Endodermal cell (in vitro differentiated cells): ENCODE data around the gene GPBP1. TPM values are rescaled to one million over a fixed set of nuclear protein-coding genes. Genes with fewer than 3 reads are reported as not detected.

Experiments
- DNase-seq: peaks from one replicate; pipeline ENCODE4 v3.0.0-alpha.2; 2017
- H3K27ac ChIP-seq: 2 replicates; pipeline ENCODE4 v1.5.1; 2013; ENCODE audit warnings: mild to moderate bottlenecking, low read depth, low read length, moderate library complexity
- H3K27me3 ChIP-seq: 2 replicates; pipeline ENCODE4 v1.6.1; 2013; ENCODE audit warnings: mild to moderate bottlenecking, low read length, moderate library complexity; ENCODE audit not compliant: insufficient read depth, control insufficient read depth, poor library complexity, severe bottlenecking
- H3K36me3 ChIP-seq: 2 replicates; pipeline ENCODE4 v1.7.0; 2013; ENCODE audit warnings: mild to moderate bottlenecking, low read length, moderate library complexity; ENCODE audit not compliant: control insufficient read depth, insufficient read depth
- H3K4me1 ChIP-seq: one replicate; pipeline ENCODE4 v1.7.0; 2013; ENCODE audit warnings: low read length; ENCODE audit not compliant: control insufficient read depth, insufficient read depth
- H3K4me3 ChIP-seq: 2 replicates; pipeline ENCODE4 v1.5.1; 2013; ENCODE audit warnings: mild to moderate bottlenecking, low read length, moderate library complexity
- H3K9ac ChIP-seq: 2 replicates; pipeline ENCODE4 v1.6.1; 2013; ENCODE audit warnings: mild to moderate bottlenecking, low read length, moderate library complexity; ENCODE audit not compliant: poor library complexity, severe bottlenecking; ENCODE audit errors: extremely low read depth
- H3K9me3 ChIP-seq: 2 replicates; pipeline ENCODE4 v1.6.1; 2013; ENCODE audit warnings: mild to moderate bottlenecking, low read length, moderate library complexity; ENCODE audit not compliant: control insufficient read depth
- H3K27ac Mint-ChIP-seq: 2 replicates; pipeline ENCODE4 v1.8.0; 2020; ENCODE audit warnings: mixed read lengths
- H3K27me3 Mint-ChIP-seq: 2 replicates; pipeline ENCODE4 v1.8.0; 2021; ENCODE audit warnings: mild to moderate bottlenecking, mixed read lengths; ENCODE audit not compliant: insufficient read depth
- H3K36me3 Mint-ChIP-seq: 2 replicates; pipeline ENCODE4 v1.8.0; 2020; ENCODE audit warnings: low read depth, mixed read lengths
- H3K4me1 Mint-ChIP-seq: 2 replicates; pipeline ENCODE4 v1.8.0; 2020; ENCODE audit warnings: mixed read lengths
- H3K4me3 Mint-ChIP-seq: 2 replicates; pipeline ENCODE4 v1.8.0; 2020; ENCODE audit warnings: mild to moderate bottlenecking, moderate library complexity, mixed read lengths
- H3K9me3 Mint-ChIP-seq: 2 replicates; pipeline ENCODE4 v1.8.0; 2020; ENCODE audit warnings: mild to moderate bottlenecking, mixed read lengths
- WGBS, 2 experiments: methylation state at CpG; one replicate each; pipeline versions ENCODE4 v1.1.5 to v1.1.7; 2013; ENCODE audit warnings: missing lambda C conversion rate in 2 of 2, mixed read lengths in 1 of 2; ENCODE audit not compliant: insufficient coverage in 1 of 2, insufficient read length in 1 of 2; 5-methylcytosine and 5-hydroxymethylcytosine counted together
- total RNA-seq, 2 donors: library from RNA; stranded (reverse); fragmentation: NEBNext Ultra II Directional in 1 of 2; extraction: Animal tissue kit (Norgen Biotek cat#: 25700) in 1 of 2; gene quantifications; 2 replicates in 1 of 2; 3 replicates in 1 of 2; pipeline ENCODE4 v1.2.1, GENCODE V29; 2021
- TF ChIP-seq, protein P1 (sequence below): fragments of 200-600 bp; sonication (generic); conservative IDR thresholded peaks from 2 replicates; pipeline ENCODE4 v1.5.0; 2021; ENCODE audit warnings: antibody characterized with exemption, mild to moderate bottlenecking

Gene GPBP1
- total RNA-seq, 2 donors from 2014 or later, result 109 to 124 TPM

DNA sequence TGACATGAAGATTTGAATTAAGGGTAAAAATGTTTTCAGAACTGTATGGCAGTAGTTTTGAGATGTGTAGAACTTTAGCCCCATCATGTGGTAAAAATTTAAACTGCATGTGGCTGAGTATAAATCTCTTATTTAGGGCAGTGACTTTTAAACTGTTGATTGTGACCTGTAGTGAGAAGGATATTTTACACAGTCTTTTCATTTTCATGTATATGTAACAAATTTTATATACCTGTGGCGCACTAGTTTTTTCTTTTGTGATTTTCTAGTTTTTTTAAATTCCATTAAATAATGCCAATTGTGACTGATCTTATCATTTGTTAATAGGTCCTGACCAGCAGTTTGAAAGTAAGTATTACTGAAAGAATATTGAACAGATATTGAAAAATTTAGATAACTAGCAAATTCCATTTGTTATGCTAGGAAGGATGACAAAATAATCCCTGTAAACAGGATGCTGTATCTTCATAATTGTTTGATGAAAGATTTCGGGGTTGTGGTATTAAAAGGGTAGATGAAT, 47.2 kb downstream of the GPBP1 start:
- H3K27me3 ChIP-seq, result no peaks in the 10 kb centered on the region
- no peaks in the 10 kb centered on the region for H3K4me1 Mint-ChIP-seq
- TF ChIP-seq, protein P1, sequence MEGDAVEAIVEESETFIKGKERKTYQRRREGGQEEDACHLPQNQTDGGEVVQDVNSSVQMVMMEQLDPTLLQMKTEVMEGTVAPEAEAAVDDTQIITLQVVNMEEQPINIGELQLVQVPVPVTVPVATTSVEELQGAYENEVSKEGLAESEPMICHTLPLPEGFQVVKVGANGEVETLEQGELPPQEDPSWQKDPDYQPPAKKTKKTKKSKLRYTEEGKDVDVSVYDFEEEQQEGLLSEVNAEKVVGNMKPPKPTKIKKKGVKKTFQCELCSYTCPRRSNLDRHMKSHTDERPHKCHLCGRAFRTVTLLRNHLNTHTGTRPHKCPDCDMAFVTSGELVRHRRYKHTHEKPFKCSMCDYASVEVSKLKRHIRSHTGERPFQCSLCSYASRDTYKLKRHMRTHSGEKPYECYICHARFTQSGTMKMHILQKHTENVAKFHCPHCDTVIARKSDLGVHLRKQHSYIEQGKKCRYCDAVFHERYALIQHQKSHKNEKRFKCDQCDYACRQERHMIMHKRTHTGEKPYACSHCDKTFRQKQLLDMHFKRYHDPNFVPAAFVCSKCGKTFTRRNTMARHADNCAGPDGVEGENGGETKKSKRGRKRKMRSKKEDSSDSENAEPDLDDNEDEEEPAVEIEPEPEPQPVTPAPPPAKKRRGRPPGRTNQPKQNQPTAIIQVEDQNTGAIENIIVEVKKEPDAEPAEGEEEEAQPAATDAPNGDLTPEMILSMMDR, result peak; percentile 96
- H3K9me3 ChIP-seq, result no peaks in the 10 kb centered on the region
- H3K36me3 Mint-ChIP-seq, result peaks cover 40% of the 10 kb centered on the region
- no peak overlapping the region for H3K27ac ChIP-seq
- H3K27ac Mint-ChIP-seq, result no peak overlapping the region
- no peak for DNase-seq
- H3K4me1 ChIP-seq, result no peaks in the 10 kb centered on the region
- H3K9ac ChIP-seq, result no peak overlapping the region
- no peak overlapping the region for H3K4me3 ChIP-seq
- no peaks in the 10 kb centered on the region for H3K27me3 Mint-ChIP-seq
- peaks cover 64% of the 10 kb centered on the region for H3K36me3 ChIP-seq
- H3K4me3 Mint-ChIP-seq, result no peak overlapping the region
- 95% methylated on average over 2 of the region's 2 CpGs; no CpG with 5 or more reads in 1 of the 2 experiments for WGBS, 2 experiments
- H3K9me3 Mint-ChIP-seq, result no peaks in the 10 kb centered on the region

DNA sequence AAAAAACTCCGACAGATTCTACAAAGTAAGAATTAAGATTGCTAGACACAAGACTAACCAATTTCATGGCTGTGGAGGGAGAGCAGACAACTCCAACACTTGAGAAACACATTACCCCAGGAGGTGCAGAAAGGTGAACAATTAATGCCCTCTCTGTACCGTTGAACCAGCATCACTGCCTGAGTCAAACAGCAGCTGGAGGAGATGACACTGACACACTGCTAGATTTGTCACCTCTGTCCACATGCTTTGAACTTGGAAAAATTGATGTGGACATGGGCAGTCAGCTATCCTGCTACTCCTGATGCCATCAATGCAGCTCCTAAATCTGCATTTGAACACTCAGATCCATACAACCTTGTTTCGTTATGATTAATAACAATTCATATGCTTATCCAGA, 51.7 kb downstream of the GPBP1 start:
- H3K36me3 Mint-ChIP-seq, result peaks cover 39% of the 10 kb centered on the region
- Histone ChIP-seq H3K27ac (no peak overlapping the region), H3K4me3 (no peak overlapping the region), H3K9ac (no peak overlapping the region), H3K9me3 (peaks cover 12% of the 10 kb centered on the region), H3K4me1 (no peaks in the 10 kb centered on the region), H3K27me3 (no peaks in the 10 kb centered on the region), H3K36me3 (peaks cover 60% of the 10 kb centered on the region)
- H3K9me3 Mint-ChIP-seq, result no peaks in the 10 kb centered on the region
- no peak overlapping the region for H3K4me3 Mint-ChIP-seq
- H3K27ac Mint-ChIP-seq, result no peak overlapping the region
- no peaks in the 10 kb centered on the region for H3K27me3 Mint-ChIP-seq
- TF ChIP-seq, protein P1, result no peak
- no peak for DNase-seq
- no peaks in the 10 kb centered on the region for H3K4me1 Mint-ChIP-seq
- WGBS, 2 experiments, result 97 to 100% methylated on average over 2 to 3 of the region's 3 CpGs

DNA sequence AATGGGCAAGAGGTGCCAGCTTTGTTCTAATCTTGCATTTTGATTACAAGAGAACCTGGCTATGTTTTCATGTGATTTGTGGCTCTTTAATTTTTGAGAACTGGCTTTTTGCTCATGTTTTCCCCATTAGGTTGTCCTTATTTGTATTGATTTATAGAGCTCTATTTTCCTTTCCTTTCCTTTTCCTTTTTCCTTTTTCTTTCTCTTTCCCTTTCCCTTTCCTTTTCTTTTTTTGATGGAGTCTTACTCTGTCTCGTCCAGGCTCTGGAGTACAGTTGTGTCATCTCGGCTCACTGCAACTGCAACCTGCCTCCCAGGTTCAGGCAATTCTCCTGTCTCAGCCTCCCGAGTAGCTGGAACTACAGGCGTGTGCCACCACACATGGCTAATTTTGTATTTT, 55.5 kb downstream of the GPBP1 start:
- H3K4me1 ChIP-seq, result no peaks in the 10 kb centered on the region
- peaks cover 70% of the 10 kb centered on the region for H3K36me3 ChIP-seq
- Mint-ChIP-seq H3K27me3 (no peaks in the 10 kb centered on the region), H3K36me3 (peaks cover 65% of the 10 kb centered on the region), H3K4me3 (no peak overlapping the region), H3K4me1 (no peaks in the 10 kb centered on the region), H3K27ac (no peak overlapping the region), H3K9me3 (peaks cover 5% of the 10 kb centered on the region)
- H3K9ac ChIP-seq, result no peak overlapping the region
- H3K27ac ChIP-seq, result no peak overlapping the region
- DNase-seq, result no peak
- TF ChIP-seq, protein P1, result no peak
- WGBS, 2 experiments, result 95 to 100% methylated on average over 2 to 4 of the region's 4 CpGs
- H3K27me3 ChIP-seq, result no peaks in the 10 kb centered on the region
- no peak overlapping the region for H3K4me3 ChIP-seq
- H3K9me3 ChIP-seq, result peaks cover 43% of the 10 kb centered on the region
